ENCODE data around the gene TMEM151A.
"Not testable (repeated sequence)": the region's sequence is repeated elsewhere in the genome, so short reads cannot be mapped to it uniquely, and the experiment has no call there.

Gene TMEM151A

DNA sequence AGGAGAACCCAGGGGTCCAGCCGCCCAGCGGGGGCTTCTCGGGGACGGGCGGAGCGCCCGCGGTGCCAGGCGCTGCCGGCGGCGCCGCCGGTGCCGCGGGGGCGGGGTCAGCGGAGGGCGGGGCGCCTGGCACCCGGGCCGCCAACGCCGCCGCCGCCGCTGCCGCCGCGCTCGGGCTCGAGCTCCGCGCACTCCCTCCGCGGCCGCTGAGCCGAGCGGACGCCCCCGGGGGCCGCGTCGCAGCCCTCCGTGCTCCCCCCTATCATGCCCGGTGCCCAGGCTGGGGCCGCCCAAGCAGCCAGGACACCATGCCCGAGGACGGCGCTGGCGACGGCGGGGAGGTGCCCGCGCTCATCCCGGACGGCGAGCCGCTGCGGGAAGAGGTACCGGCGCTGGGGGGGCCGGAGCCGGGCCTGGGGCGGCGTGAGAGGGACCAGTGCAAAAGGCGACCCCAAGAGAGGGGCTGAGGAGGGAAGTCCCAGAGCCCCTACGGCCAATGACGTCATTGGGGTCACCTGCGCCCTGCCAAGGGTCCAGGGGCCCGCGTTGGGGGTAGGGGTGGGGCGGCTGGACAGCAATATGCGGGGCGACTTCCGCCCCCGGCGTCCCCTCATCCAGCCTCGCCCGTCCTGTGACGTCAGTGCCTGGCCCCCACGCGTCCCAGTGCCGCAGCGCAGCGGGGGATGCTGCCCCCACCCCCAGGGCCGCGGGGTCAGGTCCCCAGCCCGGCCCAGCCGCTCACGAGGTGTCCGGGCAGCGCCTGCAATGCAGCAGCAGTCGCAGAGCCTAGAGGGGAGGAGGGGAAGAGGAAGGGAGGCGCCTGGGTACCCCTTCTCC, at the start of gene TMEM151A:
Gene TMEM151A (plus strand): TSS at position 189 of the 837 bp plus-strand sequence. CDS start 120 bp downstream, at position 309.
- H3K4me1 Mint-ChIP-seq: peaks cover 22% of the 10 kb centered on the region
- DNase-seq (ENCODE audit: low spot score in 2 of 2) (no peak), ATAC-seq (replicated peaks; ENCODE audit: extremely low read depth, poor library complexity, severe bottlenecking) (no peak)
- H3K27ac Mint-ChIP-seq (ENCODE audit: low read depth): peak within 1 kb of the TSS; percentile 11
- no peaks in the 10 kb centered on the region for H3K9me3 Mint-ChIP-seq
- H3K36me3 Mint-ChIP-seq (ENCODE audit: insufficient read depth): peaks cover 5% of the 10 kb centered on the region
- peaks cover 27% of the 10 kb centered on the region for H3K27me3 Mint-ChIP-seq
- peak within 1 kb of the TSS; percentile 83 for H3K4me3 Mint-ChIP-seq

DNA sequence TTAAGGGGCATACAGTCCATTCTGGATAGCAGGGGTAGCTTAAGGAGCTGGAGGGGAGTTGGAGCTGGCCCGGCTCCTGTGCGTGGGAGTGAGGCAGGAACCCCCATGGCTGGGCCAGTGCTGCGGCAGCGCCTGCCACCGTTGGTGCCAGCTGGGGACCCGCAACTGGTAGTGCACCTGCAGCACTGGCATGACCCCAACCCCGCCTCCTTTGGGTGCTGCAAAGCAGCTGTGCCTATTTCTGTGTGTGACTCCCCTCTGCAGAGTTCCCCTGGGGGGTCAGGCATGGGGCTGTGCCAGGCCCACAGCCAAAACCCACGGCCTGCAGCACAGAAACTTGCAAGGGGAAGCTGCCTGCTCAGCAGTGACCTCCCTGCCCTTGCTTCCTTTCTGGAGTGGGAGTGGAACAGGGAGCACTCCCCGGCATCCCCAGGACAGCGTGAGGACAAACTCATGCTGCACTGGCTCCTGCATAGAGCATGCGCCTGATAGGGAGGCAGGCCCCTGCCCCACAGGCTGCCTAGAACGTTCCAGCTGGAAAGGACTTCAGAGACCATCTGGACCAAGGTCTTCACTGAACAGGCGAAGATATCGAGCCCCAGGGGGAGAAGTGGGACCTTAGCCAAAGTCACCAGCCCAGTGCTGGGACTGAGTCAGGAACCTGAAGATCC, 49.5 kb upstream of the TMEM151A start:
- no peaks in the 10 kb centered on the region for H3K9me3 Mint-ChIP-seq
- H3K36me3 Mint-ChIP-seq (ENCODE audit: insufficient read depth): peaks cover 45% of the 10 kb centered on the region
- ATAC-seq (replicated peaks; ENCODE audit: extremely low read depth, poor library complexity, severe bottlenecking) (no peak), DNase-seq (ENCODE audit: low spot score in 2 of 2) (no peak)
- peaks cover 5% of the 10 kb centered on the region for H3K4me1 Mint-ChIP-seq
- no peaks in the 10 kb centered on the region for H3K27me3 Mint-ChIP-seq
- H3K27ac Mint-ChIP-seq (ENCODE audit: low read depth): peak overlapping the region; percentile 87
- no peak overlapping the region for H3K4me3 Mint-ChIP-seq

DNA sequence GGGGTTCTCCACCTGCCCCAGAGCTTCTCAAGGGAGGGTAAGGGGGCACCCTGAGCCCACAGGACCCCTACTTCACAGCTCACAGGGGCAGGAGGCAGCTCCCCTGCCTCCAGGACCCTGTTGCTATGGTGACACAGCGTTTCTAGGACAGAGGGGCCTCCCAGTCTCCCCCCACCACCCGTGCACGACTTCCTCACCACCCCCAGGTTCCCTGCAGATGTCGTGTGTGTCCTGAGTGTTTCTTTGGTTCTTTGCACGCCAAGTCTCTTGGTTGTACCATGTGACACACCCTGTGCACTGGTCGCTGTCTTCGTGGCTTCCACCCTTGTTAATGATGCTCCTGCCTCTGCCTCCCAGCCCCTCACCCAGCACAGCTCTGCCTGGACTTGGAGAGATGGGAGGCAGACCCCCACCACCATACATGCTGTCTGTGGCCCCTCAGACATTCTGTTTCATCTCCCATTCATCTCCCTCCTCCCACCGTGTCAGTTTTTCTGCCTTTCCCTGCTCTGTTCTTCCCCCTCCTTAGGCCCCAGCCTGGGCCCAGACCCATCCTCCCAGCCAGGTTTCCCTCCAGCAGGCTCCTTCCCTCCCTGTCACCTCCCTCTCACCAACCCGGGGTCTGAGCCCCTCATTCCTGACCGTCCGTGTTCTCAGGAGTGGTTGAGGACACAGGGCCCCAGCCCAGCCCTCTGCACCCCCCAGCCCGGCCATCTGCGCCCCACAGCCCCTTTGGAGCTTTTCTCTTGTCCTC, 47.7 kb upstream of the TMEM151A start:
- ATAC-seq (replicated peaks; ENCODE audit: extremely low read depth, poor library complexity, severe bottlenecking): no peak
- peak overlapping the region; percentile 47 for H3K27ac Mint-ChIP-seq (ENCODE audit: low read depth)
- DNase-seq (ENCODE audit: low spot score in 2 of 2): no peak
- H3K36me3 Mint-ChIP-seq (ENCODE audit: insufficient read depth): peaks cover 41% of the 10 kb centered on the region
- H3K27me3 Mint-ChIP-seq: no peaks in the 10 kb centered on the region
- no peaks in the 10 kb centered on the region for H3K9me3 Mint-ChIP-seq
- H3K4me3 Mint-ChIP-seq: no peak overlapping the region
- no peaks in the 10 kb centered on the region for H3K4me1 Mint-ChIP-seq

DNA sequence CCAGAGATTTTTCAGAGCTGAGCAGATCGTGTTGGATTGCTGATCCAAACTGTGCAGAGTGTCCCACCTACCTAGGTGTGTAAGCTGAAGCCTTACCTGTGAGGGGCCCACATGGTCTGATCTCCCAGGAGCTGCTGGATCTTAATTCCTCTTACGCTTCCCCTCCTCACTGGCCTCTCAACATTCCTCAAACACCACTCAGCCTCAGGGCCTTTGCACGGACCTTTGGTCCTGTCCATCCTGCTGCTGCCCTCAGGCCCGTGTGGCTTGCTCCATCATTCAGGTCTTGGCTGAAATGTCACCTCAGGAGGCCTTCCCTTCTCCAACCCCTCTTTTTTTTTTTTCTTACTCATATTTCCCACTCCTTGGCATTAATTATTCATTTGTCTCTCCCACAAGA, 44.4 kb upstream of the TMEM151A start:
- H3K4me1 Mint-ChIP-seq: peaks cover 7% of the 10 kb centered on the region
- H3K4me3 Mint-ChIP-seq: no peak overlapping the region
- ATAC-seq (replicated peaks; ENCODE audit: extremely low read depth, poor library complexity, severe bottlenecking) (no peak), DNase-seq (ENCODE audit: low spot score in 2 of 2) (no peak)
- H3K9me3 Mint-ChIP-seq: no peaks in the 10 kb centered on the region
- peak overlapping the region; percentile 26 for H3K27ac Mint-ChIP-seq (ENCODE audit: low read depth)
- H3K27me3 Mint-ChIP-seq: no peaks in the 10 kb centered on the region
- peaks cover 43% of the 10 kb centered on the region for H3K36me3 Mint-ChIP-seq (ENCODE audit: insufficient read depth)

DNA sequence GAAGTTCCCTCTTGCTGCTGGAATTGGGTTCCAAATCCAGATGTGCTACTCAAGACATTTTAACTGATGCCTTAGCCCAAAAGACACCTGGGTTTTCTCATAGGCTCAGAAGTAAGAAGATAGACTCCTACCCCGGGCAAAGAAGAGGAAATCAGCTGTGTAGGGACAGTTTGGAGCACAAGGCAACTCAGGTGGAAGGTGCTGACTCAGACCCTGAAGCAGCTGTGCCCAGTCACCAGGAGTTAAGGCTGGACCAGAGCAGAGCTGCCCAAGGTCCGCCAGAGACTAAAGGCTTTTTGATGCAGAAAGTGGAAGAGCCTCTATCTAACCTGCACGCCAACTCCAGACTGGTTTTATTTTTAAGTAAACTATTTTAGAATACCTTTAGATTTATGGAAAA, 43.9 kb upstream of the TMEM151A start:
- Mint-ChIP-seq H3K4me1 (peaks cover 7% of the 10 kb centered on the region), H3K27me3 (no peaks in the 10 kb centered on the region), H3K4me3 (no peak overlapping the region), H3K27ac (ENCODE audit: low read depth) (peak overlapping the region; percentile 26), H3K9me3 (no peaks in the 10 kb centered on the region), H3K36me3 (ENCODE audit: insufficient read depth) (peaks cover 39% of the 10 kb centered on the region)
- DNase-seq (ENCODE audit: low spot score in 2 of 2) (no peak), ATAC-seq (replicated peaks; ENCODE audit: extremely low read depth, poor library complexity, severe bottlenecking) (no peak)

DNA sequence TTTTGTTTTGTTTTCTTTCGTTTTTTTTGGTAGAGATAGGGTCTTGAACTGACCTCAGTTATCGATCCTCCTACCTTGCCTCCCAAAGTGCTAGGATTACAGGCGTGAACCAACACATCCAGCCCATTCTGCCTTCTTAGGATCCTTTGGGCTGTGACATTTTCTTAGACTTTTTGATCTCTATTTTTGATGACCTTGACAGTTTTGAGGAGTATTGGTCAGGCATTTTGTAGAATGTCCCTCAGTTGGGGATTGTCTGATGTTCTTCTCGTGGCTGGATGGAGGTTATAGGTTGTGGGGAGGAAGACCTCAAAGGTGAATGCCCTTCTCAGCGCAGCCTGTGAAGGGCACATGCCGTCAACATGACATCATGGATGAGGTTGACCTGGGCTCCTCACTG, 42.8 kb upstream of the TMEM151A start:
- no peak for DNase-seq (ENCODE audit: low spot score in 2 of 2)

DNA sequence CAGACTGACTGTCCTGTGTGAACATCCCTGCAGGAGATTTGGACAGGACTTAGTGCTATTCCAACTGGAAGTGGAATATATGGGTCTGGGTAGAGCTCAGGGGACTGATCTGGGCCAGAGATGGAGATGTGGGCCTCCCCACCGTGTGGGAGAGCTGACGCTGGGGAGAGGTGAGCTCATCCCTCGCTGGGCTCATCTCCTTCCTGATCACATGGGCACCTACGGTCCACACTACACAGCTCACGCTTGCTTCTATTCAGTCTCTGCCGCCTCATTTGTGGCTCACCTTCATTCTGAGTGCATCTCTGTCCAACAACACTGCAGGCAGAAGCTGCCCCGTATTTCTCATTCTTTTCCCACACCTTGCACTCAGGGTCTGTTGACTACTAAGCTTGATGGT, 39.9 kb upstream of the TMEM151A start:
- H3K27ac Mint-ChIP-seq (ENCODE audit: low read depth): no peak overlapping the region
- DNase-seq (ENCODE audit: low spot score in 2 of 2) (no peak), ATAC-seq (replicated peaks; ENCODE audit: extremely low read depth, poor library complexity, severe bottlenecking) (no peak)
- no peaks in the 10 kb centered on the region for H3K9me3 Mint-ChIP-seq
- no peak overlapping the region for H3K4me3 Mint-ChIP-seq
- H3K27me3 Mint-ChIP-seq: no peaks in the 10 kb centered on the region
- peaks cover 26% of the 10 kb centered on the region for H3K36me3 Mint-ChIP-seq (ENCODE audit: insufficient read depth)
- H3K4me1 Mint-ChIP-seq: peaks cover 16% of the 10 kb centered on the region

More for the DNA sequence above, 42.8 kb upstream of the TMEM151A start:
- H3K4me3 Mint-ChIP-seq: no peak overlapping the region
- ATAC-seq (replicated peaks; ENCODE audit: extremely low read depth, poor library complexity, severe bottlenecking): no peak
- no peak overlapping the region for H3K27ac Mint-ChIP-seq (ENCODE audit: low read depth)
- peaks cover 7% of the 10 kb centered on the region for H3K4me1 Mint-ChIP-seq
- no peaks in the 10 kb centered on the region for H3K27me3 Mint-ChIP-seq
- H3K9me3 Mint-ChIP-seq: no peaks in the 10 kb centered on the region
- peaks cover 37% of the 10 kb centered on the region for H3K36me3 Mint-ChIP-seq (ENCODE audit: insufficient read depth)

DNA sequence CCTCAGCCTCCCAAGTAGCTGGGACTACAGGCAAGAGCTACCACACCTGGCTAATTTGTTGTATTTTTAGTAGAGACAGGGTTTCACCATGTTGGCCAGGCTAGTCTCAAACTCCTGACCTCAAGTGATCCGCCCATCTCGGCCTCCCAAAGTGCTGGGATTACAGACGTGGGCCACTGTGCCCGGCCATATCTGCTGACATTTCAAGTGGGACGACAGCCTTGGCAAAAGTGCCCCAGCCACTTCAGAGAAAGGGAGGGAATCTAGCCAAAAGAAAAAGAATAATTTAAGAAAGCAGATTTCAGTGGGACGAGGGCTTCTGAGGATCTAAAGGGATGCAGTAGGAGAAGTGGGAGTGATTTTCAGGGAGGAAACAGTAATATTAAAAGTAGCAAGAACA, 38.6 kb upstream of the TMEM151A start:
- not testable (repeated sequence) for DNase-seq (ENCODE audit: low spot score in 2 of 2); H3K9me3 Mint-ChIP-seq; H3K27me3 Mint-ChIP-seq; ATAC-seq (replicated peaks; ENCODE audit: extremely low read depth, poor library complexity, severe bottlenecking)
- peaks cover 19% of the 10 kb centered on the region for H3K4me1 Mint-ChIP-seq
- peaks cover 31% of the 10 kb centered on the region for H3K36me3 Mint-ChIP-seq (ENCODE audit: insufficient read depth)
- H3K4me3 Mint-ChIP-seq: peak overlapping the region; percentile 23
- peak overlapping the region; percentile 17 for H3K27ac Mint-ChIP-seq (ENCODE audit: low read depth)

DNA sequence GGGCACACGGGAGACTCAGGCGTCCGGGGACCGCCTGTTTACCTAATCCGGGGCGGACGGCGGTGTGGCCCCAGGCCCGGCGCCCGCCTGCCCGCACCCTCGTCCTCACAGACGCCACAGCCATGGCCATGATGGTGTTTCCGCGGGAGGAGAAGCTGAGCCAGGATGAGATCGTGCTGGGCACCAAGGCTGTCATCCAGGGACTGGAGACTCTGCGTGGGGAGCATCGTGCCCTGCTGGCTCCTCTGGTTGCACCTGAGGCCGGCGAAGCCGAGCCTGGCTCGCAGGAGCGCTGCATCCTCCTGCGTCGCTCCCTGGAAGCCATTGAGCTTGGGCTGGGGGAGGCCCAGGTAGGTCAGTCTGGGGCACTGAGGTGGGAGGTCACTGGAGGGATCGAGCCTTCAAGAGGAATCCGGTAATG, 33.2 kb upstream of the TMEM151A start:
- DNase-seq (ENCODE audit: low spot score in 2 of 2) (no peak), ATAC-seq (replicated peaks; ENCODE audit: extremely low read depth, poor library complexity, severe bottlenecking) (no peak)
- H3K36me3 Mint-ChIP-seq (ENCODE audit: insufficient read depth): peaks cover 38% of the 10 kb centered on the region
- H3K9me3 Mint-ChIP-seq: no peaks in the 10 kb centered on the region
- peak overlapping the region; percentile 84 for H3K4me3 Mint-ChIP-seq
- peaks cover 32% of the 10 kb centered on the region for H3K4me1 Mint-ChIP-seq
- peak overlapping the region; percentile 96 for H3K27ac Mint-ChIP-seq (ENCODE audit: low read depth)
- H3K27me3 Mint-ChIP-seq: no peaks in the 10 kb centered on the region

DNA sequence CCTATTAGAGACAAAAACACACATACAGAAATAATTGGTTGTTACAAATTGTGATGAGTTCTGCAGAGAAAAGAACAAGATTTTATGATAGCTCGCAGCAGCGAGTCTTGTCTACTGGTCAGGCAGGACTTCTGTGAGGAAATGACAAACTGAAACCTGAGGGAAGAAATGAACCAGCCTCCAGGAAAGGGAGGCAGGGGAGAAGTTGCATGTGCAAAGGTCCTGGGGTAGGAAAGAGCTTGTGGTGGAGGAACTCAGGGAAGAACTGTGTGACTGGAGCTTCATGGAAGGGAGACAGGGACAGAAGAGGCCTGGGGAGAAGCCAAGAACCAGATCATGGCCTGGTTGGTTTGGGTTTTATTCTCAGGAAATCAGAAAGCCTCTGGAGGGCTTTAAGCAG, 32.5 kb upstream of the TMEM151A start:
- Mint-ChIP-seq H3K27ac (ENCODE audit: low read depth) (peak overlapping the region; percentile 75), H3K4me1 (peaks cover 32% of the 10 kb centered on the region), H3K27me3 (no peaks in the 10 kb centered on the region), H3K36me3 (ENCODE audit: insufficient read depth) (peaks cover 42% of the 10 kb centered on the region), H3K4me3 (peak overlapping the region; percentile 84), H3K9me3 (no peaks in the 10 kb centered on the region)
- ATAC-seq (replicated peaks; ENCODE audit: extremely low read depth, poor library complexity, severe bottlenecking): no peak
- no peak for DNase-seq (ENCODE audit: low spot score in 2 of 2)

DNA sequence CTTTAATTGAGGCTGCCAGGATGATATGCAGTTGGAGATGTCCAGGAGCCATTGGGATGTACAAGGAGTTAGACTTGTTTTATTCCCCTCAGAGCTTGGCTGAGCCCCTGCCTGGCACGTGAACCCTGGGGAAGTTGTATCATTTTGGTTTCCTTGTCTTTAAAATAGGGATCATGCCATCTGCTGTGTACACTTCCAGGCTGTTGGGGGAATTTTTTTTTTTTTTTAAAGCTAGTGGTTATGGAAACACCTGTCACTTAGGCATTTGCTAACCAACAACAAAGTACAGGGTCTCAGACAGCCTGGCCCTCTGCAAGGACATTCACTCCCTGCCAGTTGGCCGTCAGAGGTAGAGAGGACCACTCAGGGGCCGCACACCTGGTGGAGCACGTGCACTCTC, 31.7 kb upstream of the TMEM151A start:
- Mint-ChIP-seq H3K27me3 (no peaks in the 10 kb centered on the region), H3K36me3 (ENCODE audit: insufficient read depth) (peaks cover 47% of the 10 kb centered on the region), H3K4me1 (peaks cover 32% of the 10 kb centered on the region), H3K27ac (ENCODE audit: low read depth) (peak overlapping the region; percentile 75), H3K4me3 (no peak overlapping the region), H3K9me3 (no peaks in the 10 kb centered on the region)
- no peak for DNase-seq (ENCODE audit: low spot score in 2 of 2)
- no peak for ATAC-seq (replicated peaks; ENCODE audit: extremely low read depth, poor library complexity, severe bottlenecking)

DNA sequence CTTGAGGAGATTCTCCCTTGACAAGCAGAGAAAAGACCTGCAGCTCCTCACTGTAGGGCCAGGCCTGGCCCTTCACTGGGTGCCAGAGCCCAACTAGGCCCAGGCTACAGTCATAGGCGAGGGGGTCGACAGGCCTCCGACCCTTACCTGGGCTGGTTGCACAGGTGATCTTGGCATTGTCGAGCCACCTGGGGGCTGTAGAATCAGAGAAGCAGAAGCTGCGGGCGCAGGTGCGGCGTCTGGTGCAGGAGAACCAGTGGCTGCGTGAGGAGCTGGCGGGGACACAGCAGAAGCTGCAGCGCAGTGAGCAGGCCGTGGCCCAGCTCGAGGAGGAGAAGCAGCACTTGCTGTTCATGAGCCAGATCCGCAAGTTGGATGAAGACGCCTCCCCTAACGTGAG, 30.1 kb upstream of the TMEM151A start:
- no peak for ATAC-seq (replicated peaks; ENCODE audit: extremely low read depth, poor library complexity, severe bottlenecking)
- H3K4me3 Mint-ChIP-seq: no peak overlapping the region
- H3K27ac Mint-ChIP-seq (ENCODE audit: low read depth): no peak overlapping the region
- H3K4me1 Mint-ChIP-seq: peaks cover 25% of the 10 kb centered on the region
- DNase-seq (ENCODE audit: low spot score in 2 of 2): no peak
- H3K36me3 Mint-ChIP-seq (ENCODE audit: insufficient read depth): peaks cover 44% of the 10 kb centered on the region
- H3K9me3 Mint-ChIP-seq: no peaks in the 10 kb centered on the region
- no peaks in the 10 kb centered on the region for H3K27me3 Mint-ChIP-seq

Data from central memory CD8-positive, alpha-beta T cell (primary cell).